Panc1 (cell line): ENCODE data around the gene ZSCAN20.

Source experiments
- SIN3A ChIP-seq: IDR thresholded peaks from 2 replicates; pipeline ENCODE4 v1.6.1; 2012; ENCODE audit warnings: low read depth, mild to moderate bottlenecking, low read length, moderate library complexity, borderline replicate concordance; ENCODE audit not compliant: insufficient read depth
- TF ChIP-seq, protein P1 (sequence below): fragments of 450-650 bp; IDR thresholded peaks from 2 replicates; pipeline ENCODE4 v1.5.1; 2017; ENCODE audit warnings: mild to moderate bottlenecking

DNA sequence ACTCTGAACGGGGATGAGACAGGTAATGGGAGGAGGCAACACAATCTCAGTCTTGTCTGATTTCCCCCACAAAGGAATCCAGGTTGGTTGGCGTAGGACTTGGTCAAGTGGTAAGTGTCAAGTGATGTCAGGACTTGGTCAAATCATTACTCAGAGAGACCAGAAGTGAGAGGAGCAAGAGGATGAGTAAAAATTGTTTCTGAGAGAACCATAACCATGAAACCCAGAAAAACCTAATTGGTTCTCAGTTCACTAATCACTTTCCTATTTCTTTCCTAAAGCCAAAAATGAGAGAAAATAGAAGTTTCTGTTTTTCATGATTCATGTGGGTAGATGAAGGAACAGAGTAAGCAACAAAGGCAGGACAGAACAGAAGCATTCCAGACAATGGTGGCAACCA, 46.5 kb upstream of the ZSCAN20 start:
- TF ChIP-seq SIN3A = no peak
- TF ChIP-seq, protein P1, sequence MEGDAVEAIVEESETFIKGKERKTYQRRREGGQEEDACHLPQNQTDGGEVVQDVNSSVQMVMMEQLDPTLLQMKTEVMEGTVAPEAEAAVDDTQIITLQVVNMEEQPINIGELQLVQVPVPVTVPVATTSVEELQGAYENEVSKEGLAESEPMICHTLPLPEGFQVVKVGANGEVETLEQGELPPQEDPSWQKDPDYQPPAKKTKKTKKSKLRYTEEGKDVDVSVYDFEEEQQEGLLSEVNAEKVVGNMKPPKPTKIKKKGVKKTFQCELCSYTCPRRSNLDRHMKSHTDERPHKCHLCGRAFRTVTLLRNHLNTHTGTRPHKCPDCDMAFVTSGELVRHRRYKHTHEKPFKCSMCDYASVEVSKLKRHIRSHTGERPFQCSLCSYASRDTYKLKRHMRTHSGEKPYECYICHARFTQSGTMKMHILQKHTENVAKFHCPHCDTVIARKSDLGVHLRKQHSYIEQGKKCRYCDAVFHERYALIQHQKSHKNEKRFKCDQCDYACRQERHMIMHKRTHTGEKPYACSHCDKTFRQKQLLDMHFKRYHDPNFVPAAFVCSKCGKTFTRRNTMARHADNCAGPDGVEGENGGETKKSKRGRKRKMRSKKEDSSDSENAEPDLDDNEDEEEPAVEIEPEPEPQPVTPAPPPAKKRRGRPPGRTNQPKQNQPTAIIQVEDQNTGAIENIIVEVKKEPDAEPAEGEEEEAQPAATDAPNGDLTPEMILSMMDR = no peak
